SK-N-SH treated with all-trans-retinoic acid at 6 μM for 48 hours (cell line): ENCODE measurements around the gene ZBTB24.
"Not testable (repeated sequence)": the region's sequence is repeated elsewhere in the genome, so short reads cannot be mapped to it uniquely, and the experiment has no call there.

Experiments used
- ATAC-seq: fragments of 200-7000 bp; cut with Tn5 transposase; 3 replicates; pipeline ENCODE4 v1.9.1; 2020; ENCODE audit warnings: mild to moderate bottlenecking, moderate library complexity
- BACH2 ChIP-seq: fragments of 250-450 bp; sonication (Bioruptor Pico); IDR thresholded peaks from 2 replicates; pipeline ENCODE4 v1.9.0; 2021; ENCODE audit warnings: mild to moderate bottlenecking, borderline replicate concordance
- CSDC2 ChIP-seq: fragments of 250-450 bp; sonication (Bioruptor Pico); IDR thresholded peaks from 2 replicates; pipeline ENCODE4 v1.5.0; 2020; ENCODE audit warnings: mild to moderate bottlenecking, moderate library complexity
- GLIS3 ChIP-seq: fragments of 250-450 bp; sonication (Bioruptor Pico); IDR thresholded peaks from 2 replicates; pipeline ENCODE4 v1.5.0; 2020; ENCODE audit warnings: mild to moderate bottlenecking, moderate library complexity
- ISL1 ChIP-seq: fragments of 250-450 bp; sonication (Bioruptor Pico); IDR thresholded peaks from 2 replicates; pipeline ENCODE4 v2.1.2; 2022; ENCODE audit warnings: mild to moderate bottlenecking, moderate library complexity
- OSR1 ChIP-seq: fragments of 250-450 bp; sonication (Bioruptor Pico); IDR thresholded peaks from 2 replicates; pipeline ENCODE4 v1.8.0; 2022; ENCODE audit warnings: moderate library complexity, mild to moderate bottlenecking, inconsistent platforms
- PPARA ChIP-seq: fragments of 250-450 bp; sonication (Bioruptor Pico); IDR thresholded peaks from 2 replicates; pipeline ENCODE4 v1.5.0; 2020; ENCODE audit warnings: mild to moderate bottlenecking, borderline replicate concordance
- RARB ChIP-seq: fragments of 250-450 bp; sonication (Bioruptor Pico); IDR thresholded peaks from 2 replicates; pipeline ENCODE4 v1.8.0; 2021; ENCODE audit warnings: mild to moderate bottlenecking, moderate library complexity
- TOX ChIP-seq: fragments of 250-450 bp; sonication (Bioruptor Pico); IDR thresholded peaks from 2 replicates; pipeline ENCODE4 v1.8.0; 2021; ENCODE audit warnings: mild to moderate bottlenecking, moderate library complexity, borderline replicate concordance
- ZC3H10 ChIP-seq: fragments of 250-450 bp; sonication (Bioruptor Pico); IDR thresholded peaks from 2 replicates; pipeline ENCODE4 v1.5.1; 2021; ENCODE audit warnings: mild to moderate bottlenecking, moderate library complexity
- ZFP3 ChIP-seq: fragments of 250-450 bp; sonication (Bioruptor Pico); IDR thresholded peaks from 2 replicates; pipeline ENCODE4 v1.5.0; 2020; ENCODE audit warnings: mild to moderate bottlenecking, moderate library complexity
- ZFP30 ChIP-seq: fragments of 450-650 bp; formaldehyde crosslinking; IDR thresholded peaks from 2 replicates; pipeline ENCODE4 v1.5.0; 2022; ENCODE audit warnings: mild to moderate bottlenecking, moderate library complexity
- ZNF565 ChIP-seq: fragments of 450-650 bp; formaldehyde crosslinking; conservative IDR thresholded peaks from 2 replicates; pipeline ENCODE4 v1.5.0; 2020; ENCODE audit warnings: low read depth, mild to moderate bottlenecking, moderate library complexity
- ZNF70 ChIP-seq: fragments of 450-650 bp; formaldehyde crosslinking; IDR thresholded peaks from 2 replicates; pipeline ENCODE4 v1.5.0; 2020; ENCODE audit warnings: mild to moderate bottlenecking, moderate library complexity
- TF ChIP-seq, protein P1 (sequence below): fragments of 250-450 bp; sonication (Bioruptor Pico); IDR thresholded peaks from 2 replicates; pipeline ENCODE4 v1.8.0; 2020; ENCODE audit warnings: mild to moderate bottlenecking, moderate library complexity, borderline replicate concordance
- TF ChIP-seq, protein P2 (sequence below): fragments of 250-450 bp; sonication (Bioruptor Pico); IDR thresholded peaks from 2 replicates; pipeline ENCODE4 v1.5.1; 2020; ENCODE audit warnings: low read depth, mild to moderate bottlenecking, moderate library complexity
- TF ChIP-seq, protein P3 (sequence below): fragments of 250-450 bp; sonication (Bioruptor Pico); IDR thresholded peaks from 2 replicates; pipeline ENCODE4 v1.8.0; 2021; ENCODE audit warnings: low read depth, mild to moderate bottlenecking, moderate library complexity, borderline replicate concordance
- TF ChIP-seq, protein P4 (sequence below): fragments of 250-450 bp; sonication (Bioruptor Pico); IDR thresholded peaks from 2 replicates; pipeline ENCODE4 v1.5.0; 2020; ENCODE audit warnings: mild to moderate bottlenecking, moderate library complexity

Gene ZBTB24

DNA sequence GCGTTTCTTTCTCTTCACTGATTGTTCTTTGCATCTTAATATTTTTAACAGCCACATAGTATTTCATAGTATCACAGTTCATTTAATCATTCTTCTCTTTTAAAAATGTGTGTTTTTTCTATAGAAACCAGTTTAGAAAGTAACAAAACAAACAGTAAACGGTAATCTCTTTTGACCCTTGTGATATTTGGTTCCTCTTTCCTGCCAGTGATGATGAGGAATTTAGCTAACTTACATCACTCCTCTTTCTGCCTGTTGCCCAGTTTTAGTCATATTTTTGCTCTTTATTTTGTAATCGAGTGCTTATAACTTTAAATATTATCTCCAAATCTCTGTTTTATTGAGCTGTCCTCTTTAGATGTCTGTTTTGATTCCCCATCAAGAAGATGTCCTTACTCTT, 38.1 kb upstream of the ZBTB24 start:
- TF ChIP-seq BACH2 (no peak), ZNF70 (no peak), PPARA (CRISPR knock-in tag) (no peak), OSR1 (CRISPR knock-in tag) (no peak), ISL1 (CRISPR knock-in tag) (no peak), CSDC2 (CRISPR knock-in tag) (no peak), ZNF565 (no peak)
- TF ChIP-seq, protein P1, sequence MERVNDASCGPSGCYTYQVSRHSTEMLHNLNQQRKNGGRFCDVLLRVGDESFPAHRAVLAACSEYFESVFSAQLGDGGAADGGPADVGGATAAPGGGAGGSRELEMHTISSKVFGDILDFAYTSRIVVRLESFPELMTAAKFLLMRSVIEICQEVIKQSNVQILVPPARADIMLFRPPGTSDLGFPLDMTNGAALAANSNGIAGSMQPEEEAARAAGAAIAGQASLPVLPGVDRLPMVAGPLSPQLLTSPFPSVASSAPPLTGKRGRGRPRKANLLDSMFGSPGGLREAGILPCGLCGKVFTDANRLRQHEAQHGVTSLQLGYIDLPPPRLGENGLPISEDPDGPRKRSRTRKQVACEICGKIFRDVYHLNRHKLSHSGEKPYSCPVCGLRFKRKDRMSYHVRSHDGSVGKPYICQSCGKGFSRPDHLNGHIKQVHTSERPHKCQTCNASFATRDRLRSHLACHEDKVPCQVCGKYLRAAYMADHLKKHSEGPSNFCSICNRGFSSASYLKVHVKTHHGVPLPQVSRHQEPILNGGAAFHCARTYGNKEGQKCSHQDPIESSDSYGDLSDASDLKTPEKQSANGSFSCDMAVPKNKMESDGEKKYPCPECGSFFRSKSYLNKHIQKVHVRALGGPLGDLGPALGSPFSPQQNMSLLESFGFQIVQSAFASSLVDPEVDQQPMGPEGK (CRISPR knock-in tag) = no peak
- TF ChIP-seq, protein P2, sequence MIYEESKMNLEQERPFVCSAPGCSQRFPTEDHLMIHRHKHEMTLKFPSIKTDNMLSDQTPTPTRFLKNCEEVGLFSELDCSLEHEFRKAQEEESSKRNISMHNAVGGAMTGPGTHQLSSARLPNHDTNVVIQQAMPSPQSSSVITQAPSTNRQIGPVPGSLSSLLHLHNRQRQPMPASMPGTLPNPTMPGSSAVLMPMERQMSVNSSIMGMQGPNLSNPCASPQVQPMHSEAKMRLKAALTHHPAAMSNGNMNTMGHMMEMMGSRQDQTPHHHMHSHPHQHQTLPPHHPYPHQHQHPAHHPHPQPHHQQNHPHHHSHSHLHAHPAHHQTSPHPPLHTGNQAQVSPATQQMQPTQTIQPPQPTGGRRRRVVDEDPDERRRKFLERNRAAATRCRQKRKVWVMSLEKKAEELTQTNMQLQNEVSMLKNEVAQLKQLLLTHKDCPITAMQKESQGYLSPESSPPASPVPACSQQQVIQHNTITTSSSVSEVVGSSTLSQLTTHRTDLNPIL (CRISPR knock-in tag) = no peak
- TF ChIP-seq, all 23 proteins: peak for 0
- no peak for ATAC-seq

DNA sequence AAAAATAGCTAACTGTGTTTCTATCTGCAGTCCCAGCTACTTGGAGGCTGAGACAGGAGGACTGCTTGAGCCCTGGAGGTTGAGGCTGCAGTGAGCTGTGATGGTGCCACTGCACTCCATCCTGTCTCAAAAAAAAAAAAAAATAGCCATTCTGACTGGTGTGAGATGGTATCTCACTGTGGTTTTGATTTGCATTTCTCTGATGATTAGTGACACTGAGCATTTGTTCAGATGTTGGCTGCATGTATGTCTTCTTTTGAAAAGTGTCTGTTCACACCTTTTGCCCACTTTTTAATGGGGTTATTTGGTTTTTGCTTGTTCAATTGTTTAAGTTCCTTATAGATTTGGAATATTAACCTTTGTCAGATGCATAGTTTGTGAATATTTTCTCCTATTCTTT, 36.6 kb upstream of the ZBTB24 start:
- not testable (repeated sequence) for ATAC-seq

DNA sequence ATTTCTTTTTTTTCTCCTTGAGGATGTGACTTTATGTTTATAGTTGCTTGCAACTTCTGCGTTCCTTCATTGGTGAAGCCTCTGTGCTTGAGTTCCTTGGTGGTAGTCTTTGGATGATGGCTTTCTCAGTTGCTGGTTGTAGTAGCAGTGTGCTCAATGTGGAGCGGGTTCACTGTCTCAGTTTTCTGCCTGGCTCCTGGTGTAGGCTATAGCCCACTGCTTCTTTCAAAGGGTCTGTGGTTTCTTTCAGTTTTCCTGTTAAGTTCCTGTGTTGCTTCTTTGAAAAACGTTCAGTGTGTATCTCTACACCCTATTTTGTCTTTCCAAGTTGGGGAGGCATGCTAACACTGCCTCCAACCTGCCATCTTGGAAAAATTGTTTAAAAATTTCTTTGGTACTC, 33.9 kb upstream of the ZBTB24 start:
- no peak for ATAC-seq
- no peak for TF ChIP-seq ZC3H10 (CRISPR knock-in tag)
- TF ChIP-seq ZFP3 = no peak
- no peak for TF ChIP-seq PPARA (CRISPR knock-in tag)
- TF ChIP-seq, protein P3, sequence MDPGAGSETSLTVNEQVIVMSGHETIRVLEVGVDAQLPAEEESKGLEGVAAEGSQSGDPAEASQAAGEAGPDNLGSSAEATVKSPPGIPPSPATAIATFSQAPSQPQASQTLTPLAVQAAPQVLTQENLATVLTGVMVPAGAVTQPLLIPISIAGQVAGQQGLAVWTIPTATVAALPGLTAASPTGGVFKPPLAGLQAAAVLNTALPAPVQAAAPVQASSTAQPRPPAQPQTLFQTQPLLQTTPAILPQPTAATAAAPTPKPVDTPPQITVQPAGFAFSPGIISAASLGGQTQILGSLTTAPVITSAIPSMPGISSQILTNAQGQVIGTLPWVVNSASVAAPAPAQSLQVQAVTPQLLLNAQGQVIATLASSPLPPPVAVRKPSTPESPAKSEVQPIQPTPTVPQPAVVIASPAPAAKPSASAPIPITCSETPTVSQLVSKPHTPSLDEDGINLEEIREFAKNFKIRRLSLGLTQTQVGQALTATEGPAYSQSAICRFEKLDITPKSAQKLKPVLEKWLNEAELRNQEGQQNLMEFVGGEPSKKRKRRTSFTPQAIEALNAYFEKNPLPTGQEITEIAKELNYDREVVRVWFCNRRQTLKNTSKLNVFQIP (CRISPR knock-in tag) = no peak
- no peak for TF ChIP-seq GLIS3 (CRISPR knock-in tag)
- no peak for TF ChIP-seq OSR1 (CRISPR knock-in tag)
- no peak for TF ChIP-seq RARB
- no peak for TF ChIP-seq TOX (CRISPR knock-in tag)
- no peak for TF ChIP-seq CSDC2 (CRISPR knock-in tag)

DNA sequence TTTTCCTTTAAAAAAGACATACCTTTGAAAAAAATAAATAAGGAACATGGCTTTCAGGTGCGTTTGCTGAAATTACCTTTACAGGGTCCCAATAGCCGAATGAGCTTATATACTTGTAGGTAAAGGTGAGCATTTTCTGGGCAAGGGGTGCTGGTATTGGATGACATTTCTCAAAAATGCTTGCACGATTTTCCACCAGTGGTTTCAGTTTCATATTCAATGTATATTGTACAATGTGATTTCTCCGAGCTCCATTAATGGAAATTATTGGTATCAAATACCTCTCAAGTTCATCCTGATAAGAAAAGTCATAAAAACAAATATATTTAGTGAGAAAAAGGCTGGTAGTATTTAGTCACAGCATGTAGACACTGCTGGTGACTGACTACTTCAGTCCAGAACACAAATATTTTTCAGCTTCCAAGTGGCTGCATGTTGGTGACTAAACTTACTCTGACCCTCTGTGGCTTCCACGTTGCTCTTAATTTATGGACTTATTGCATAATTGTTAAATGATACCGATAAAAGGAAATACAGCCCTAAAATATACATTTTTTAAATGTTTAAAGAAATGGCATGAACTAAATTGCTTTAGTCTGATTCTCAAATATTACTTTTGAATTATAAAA, 32.9 kb upstream of the ZBTB24 start:
- no peak for ATAC-seq
- no peak for TF ChIP-seq ZNF70
- TF ChIP-seq BACH2 = no peak
- TF ChIP-seq, protein P3 (CRISPR knock-in tag) = no peak
- no peak for TF ChIP-seq ZNF565

DNA sequence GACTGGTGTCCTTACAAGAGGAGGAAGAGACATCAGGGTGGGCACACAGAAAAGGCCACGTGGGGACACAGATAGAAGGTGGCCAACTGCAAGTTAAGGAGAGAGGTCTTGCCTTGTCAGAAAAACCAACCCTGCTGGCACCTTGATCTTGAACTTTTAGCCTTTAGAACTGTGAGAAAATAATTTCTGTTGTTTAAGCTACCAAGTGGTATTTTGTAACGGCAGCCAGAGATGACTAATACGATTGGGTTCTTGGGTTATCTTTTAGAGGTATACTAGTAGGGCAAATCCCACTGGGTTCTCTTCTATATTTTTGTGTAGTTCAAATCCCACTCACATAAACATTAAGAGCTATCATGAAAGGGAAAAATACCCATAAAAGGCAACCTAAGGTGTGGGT, 31.9 kb upstream of the ZBTB24 start:
- ATAC-seq = no peak
- TF ChIP-seq TOX (CRISPR knock-in tag) (no peak), ZFP30 (CRISPR knock-in tag) (no peak)
- TF ChIP-seq, protein P4, sequence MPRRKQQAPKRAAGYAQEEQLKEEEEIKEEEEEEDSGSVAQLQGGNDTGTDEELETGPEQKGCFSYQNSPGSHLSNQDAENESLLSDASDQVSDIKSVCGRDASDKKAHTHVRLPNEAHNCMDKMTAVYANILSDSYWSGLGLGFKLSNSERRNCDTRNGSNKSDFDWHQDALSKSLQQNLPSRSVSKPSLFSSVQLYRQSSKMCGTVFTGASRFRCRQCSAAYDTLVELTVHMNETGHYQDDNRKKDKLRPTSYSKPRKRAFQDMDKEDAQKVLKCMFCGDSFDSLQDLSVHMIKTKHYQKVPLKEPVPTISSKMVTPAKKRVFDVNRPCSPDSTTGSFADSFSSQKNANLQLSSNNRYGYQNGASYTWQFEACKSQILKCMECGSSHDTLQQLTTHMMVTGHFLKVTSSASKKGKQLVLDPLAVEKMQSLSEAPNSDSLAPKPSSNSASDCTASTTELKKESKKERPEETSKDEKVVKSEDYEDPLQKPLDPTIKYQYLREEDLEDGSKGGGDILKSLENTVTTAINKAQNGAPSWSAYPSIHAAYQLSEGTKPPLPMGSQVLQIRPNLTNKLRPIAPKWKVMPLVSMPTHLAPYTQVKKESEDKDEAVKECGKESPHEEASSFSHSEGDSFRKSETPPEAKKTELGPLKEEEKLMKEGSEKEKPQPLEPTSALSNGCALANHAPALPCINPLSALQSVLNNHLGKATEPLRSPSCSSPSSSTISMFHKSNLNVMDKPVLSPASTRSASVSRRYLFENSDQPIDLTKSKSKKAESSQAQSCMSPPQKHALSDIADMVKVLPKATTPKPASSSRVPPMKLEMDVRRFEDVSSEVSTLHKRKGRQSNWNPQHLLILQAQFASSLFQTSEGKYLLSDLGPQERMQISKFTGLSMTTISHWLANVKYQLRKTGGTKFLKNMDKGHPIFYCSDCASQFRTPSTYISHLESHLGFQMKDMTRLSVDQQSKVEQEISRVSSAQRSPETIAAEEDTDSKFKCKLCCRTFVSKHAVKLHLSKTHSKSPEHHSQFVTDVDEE = no peak
